Aorta (tissue), 5 donors: Measurements from ENCODE around the gene KSR2. TPM values are rescaled to one million over a fixed set of nuclear protein-coding genes. Genes with fewer than 3 reads are reported as not detected.

Experiments
- ATAC-seq: fragments of 200-7000 bp; cut with Tn5 transposase; one replicate; pipeline ENCODE4 v1.9.1; 2022; ENCODE audit warnings: moderate library complexity; ENCODE audit not compliant: low FRiP score
- DNase-seq, 2 donors: peaks; one replicate each; pipeline ENCODE4 v3.0.0-alpha.2; 2020
- H3K27ac ChIP-seq, 2 donors: one replicate each; pipeline ENCODE4 v1.5.1; 2013; ENCODE audit warnings: low read length in 2 of 2, mild to moderate bottlenecking in 2 of 2, moderate library complexity in 2 of 2, control low read depth in 1 of 2, inconsistent platforms in 1 of 2, low read depth in 1 of 2
- H3K27me3 ChIP-seq, 2 donors: one replicate each; pipeline ENCODE4 v1.6.1; 2013; ENCODE audit warnings: control low read depth in 1 of 2, low read length in 1 of 2, mild to moderate bottlenecking in 1 of 2, moderate library complexity in 1 of 2; ENCODE audit not compliant: insufficient read depth in 2 of 2, control insufficient read depth in 1 of 2
- H3K36me3 ChIP-seq, 2 donors: one replicate each; pipeline ENCODE4 v1.6.1; 2013; ENCODE audit warnings: control low read depth in 1 of 2, low read length in 1 of 2, mild to moderate bottlenecking in 1 of 2; ENCODE audit not compliant: insufficient read depth in 2 of 2, control insufficient read depth in 1 of 2
- H3K4me1 ChIP-seq, 2 donors: one replicate each; pipeline ENCODE4 v1.6.1; 2013; ENCODE audit warnings: low read length in 2 of 2, control low read depth in 1 of 2, mild to moderate bottlenecking in 1 of 2, moderate library complexity in 1 of 2; ENCODE audit not compliant: insufficient read depth in 2 of 2, control insufficient read depth in 1 of 2
- H3K4me3 ChIP-seq, 2 donors: one replicate each; pipeline ENCODE4 v1.5.1; 2013; ENCODE audit warnings: low read length in 2 of 2, control low read depth in 1 of 2, mild to moderate bottlenecking in 1 of 2
- H3K9me3 ChIP-seq: one replicate; pipeline ENCODE4 v1.6.1; 2013; ENCODE audit warnings: mild to moderate bottlenecking, low read length; ENCODE audit not compliant: control insufficient read depth
- WGBS, 2 donors: extraction: QIAGEN DNeasy Blood & Tissue Kit; methylation state at CpG; one replicate each; pipeline ENCODE4 v1.1.7; 2013; 5-methylcytosine and 5-hydroxymethylcytosine counted together
- intact Hi-C, 2 donors: fragments of 100-400 bp; cut with DNase I; formaldehyde crosslinking; loops; one replicate each; pipeline versions ENCODE4 v1.14.2 to v1.15.0; 2022
- polyA plus RNA-seq, 2 donors: library from polyadenylated mRNA; stranded (reverse); fragments of 200-250 nt; gene quantifications; one replicate each; pipeline ENCODE4 v1.2.3, GENCODE V29; 2013
- total RNA-seq, 2 donors: library from RNA; stranded (reverse); fragmentation: NEBNext Ultra II Directional; extraction: Animal tissue kit (Norgen Biotek cat#: 25700); gene quantifications; one replicate each; pipeline ENCODE4 v1.2.1, GENCODE V29; 2021
- donor health status: healthy with polysubstance abuse.
- donor health status: Bipolar disorder and iron deficiency.
- donor health status: DM: no; HTN: no; CAD: no.
- donor health status: DM: no; HTN: no; CAD: no.
- donor health status: DM: yes; HTN: yes; CAD: no.

Gene KSR2
- total and polyA plus RNA-seq, 4 donors, result not detected

GRCh38 chr12:117438809-117439208 lies 530.0 kb downstream of the KSR2 start:
- no peak for ATAC-seq
- intact Hi-C loops, result no loop called here
- no peak for DNase-seq

DNA sequence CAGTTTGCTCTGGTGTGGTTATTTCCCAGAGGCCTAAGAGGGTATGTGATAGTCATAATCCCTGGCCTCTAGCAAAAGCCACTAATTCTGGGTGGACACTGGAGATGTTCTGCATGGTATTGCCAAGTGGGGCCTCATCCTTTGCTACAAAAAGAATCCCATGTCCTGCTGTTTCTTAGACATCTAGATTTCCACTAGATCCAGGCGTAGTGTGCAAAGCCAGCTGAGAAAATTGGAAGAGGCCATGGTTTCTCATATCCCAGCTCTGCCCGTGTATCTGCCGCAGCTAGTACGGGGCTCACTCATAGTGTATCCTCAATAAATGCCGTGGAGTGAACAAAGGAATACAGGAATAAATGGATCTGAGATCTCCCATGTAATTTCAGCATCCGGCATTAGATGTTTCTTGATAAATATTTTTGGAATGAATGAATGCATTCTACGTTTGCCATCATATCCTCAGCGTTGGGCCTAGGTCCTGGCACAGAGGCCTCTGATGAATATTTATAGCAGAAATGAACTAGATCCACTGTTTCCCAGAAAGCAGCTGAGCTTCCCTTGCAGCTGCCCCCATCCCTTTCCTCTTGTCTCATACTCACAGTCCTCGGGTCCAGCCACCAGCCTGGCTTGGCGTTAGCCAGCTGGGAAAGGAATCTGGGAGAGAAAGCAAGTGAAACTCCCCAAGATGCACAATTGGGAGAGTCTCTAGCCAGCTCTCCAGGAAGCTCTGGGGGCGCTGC lies 531.1 kb downstream of the KSR2 start:
- H3K9me3 ChIP-seq, result no peaks in the 10 kb centered on the region
- no peaks in the 10 kb centered on the region for H3K36me3 ChIP-seq
- WGBS, 2 donors, result 64 to 66% methylated on average over 11 of the region's 11 CpGs
- H3K27ac ChIP-seq, result no peak overlapping the region
- intact Hi-C loops, result no loop called here
- DNase-seq (no peak), ATAC-seq (no peak)
- H3K4me1 ChIP-seq, result no peaks in the 10 kb centered on the region
- no peaks in the 10 kb centered on the region for H3K27me3 ChIP-seq
- no peak overlapping the region for H3K4me3 ChIP-seq

More at GRCh38 chr12:117438809-117439208, 530.0 kb downstream of the KSR2 start:
- no peaks in the 10 kb centered on the region for H3K27me3 ChIP-seq
- no peaks in the 10 kb centered on the region for H3K36me3 ChIP-seq
- H3K4me1 ChIP-seq, result no peaks in the 10 kb centered on the region
- no peak overlapping the region for H3K4me3 ChIP-seq
- no peak overlapping the region for H3K27ac ChIP-seq
- 74 to 78% methylated on average over 6 of the region's 6 CpGs for WGBS, 2 donors
- no peaks in the 10 kb centered on the region for H3K9me3 ChIP-seq

DNA sequence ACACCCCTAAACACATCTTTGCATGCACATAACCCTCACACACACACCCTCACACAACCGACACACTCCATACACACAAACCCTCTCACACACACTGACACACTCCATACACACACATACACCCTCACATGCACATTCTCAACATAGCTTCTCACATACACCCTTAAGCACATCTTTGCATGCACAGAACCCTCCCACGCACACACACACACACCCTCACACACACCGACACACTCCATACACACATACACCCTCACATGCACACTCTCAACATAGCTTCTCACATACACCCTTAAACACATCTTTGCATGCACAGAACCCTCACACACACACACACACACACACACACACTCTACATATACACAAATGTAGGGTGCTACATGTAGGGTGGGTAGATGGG lies 534.9 kb downstream of the KSR2 start:
- no peak for DNase-seq
- Histone ChIP-seq H3K4me1 (no peaks in the 10 kb centered on the region), H3K27me3 (no peaks in the 10 kb centered on the region), H3K9me3 (no peaks in the 10 kb centered on the region), H3K27ac (no peak overlapping the region), H3K4me3 (no peak overlapping the region), H3K36me3 (no peaks in the 10 kb centered on the region)
- intact Hi-C loops, result no loop called here
- WGBS, 2 donors, result 82 to 87% methylated on average over 3 of the region's 3 CpGs
- no peak for ATAC-seq

- no peak overlapping the region for H3K4me3 ChIP-seq
- DNase-seq (no peak), ATAC-seq (no peak)
- no peaks in the 10 kb centered on the region for H3K27me3 ChIP-seq
- no peak overlapping the region for H3K27ac ChIP-seq
- intact Hi-C loops, result no loop called here
- 69 to 71% methylated on average over 6 of the region's 6 CpGs for WGBS, 2 donors
- no peaks in the 10 kb centered on the region for H3K4me1 ChIP-seq
- H3K36me3 ChIP-seq, result no peaks in the 10 kb centered on the region
- H3K9me3 ChIP-seq, result no peaks in the 10 kb centered on the region
Measured at GRCh38 chr12:117430246-117430645, 538.5 kb downstream of the KSR2 start.

GRCh38 chr12:117427211-117427610 lies 541.6 kb downstream of the KSR2 start:
- Histone ChIP-seq H3K27ac (no peak overlapping the region), H3K4me1 (no peaks in the 10 kb centered on the region), H3K36me3 (no peaks in the 10 kb centered on the region), H3K27me3 (no peaks in the 10 kb centered on the region), H3K9me3 (no peaks in the 10 kb centered on the region), H3K4me3 (no peak overlapping the region)
- no peak for ATAC-seq
- WGBS, 2 donors, result 70 to 73% methylated on average over 3 of the region's 3 CpGs
- intact Hi-C loops, result no loop called here
- DNase-seq, result no peak

DNA sequence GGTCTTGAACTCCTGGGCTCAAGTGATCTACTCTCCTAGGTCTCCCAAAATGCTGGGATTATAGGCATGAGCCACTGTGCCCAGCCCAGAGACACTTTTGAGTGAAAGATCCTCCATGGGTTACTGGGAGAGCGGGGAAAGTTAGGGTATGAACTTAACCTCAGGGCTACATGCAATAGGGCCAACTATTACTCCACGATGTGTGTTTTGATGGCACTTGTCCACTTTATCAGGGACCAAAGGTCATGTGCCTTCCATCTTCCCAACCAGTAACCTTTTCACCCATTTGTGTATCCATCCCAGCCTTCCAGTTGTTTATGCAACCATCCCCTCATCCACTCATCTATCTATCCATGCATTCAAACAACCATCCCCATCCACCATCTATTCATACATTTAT lies 546.8 kb downstream of the KSR2 start:
- intact Hi-C loops, result no loop called here
- Histone ChIP-seq H3K27ac (no peak overlapping the region), H3K4me3 (no peak overlapping the region), H3K36me3 (no peaks in the 10 kb centered on the region), H3K4me1 (no peaks in the 10 kb centered on the region), H3K9me3 (no peaks in the 10 kb centered on the region), H3K27me3 (no peaks in the 10 kb centered on the region)
- no peak for DNase-seq
- no peak for ATAC-seq
- 72 to 82% methylated on average over 2 of the region's 2 CpGs for WGBS, 2 donors

DNA sequence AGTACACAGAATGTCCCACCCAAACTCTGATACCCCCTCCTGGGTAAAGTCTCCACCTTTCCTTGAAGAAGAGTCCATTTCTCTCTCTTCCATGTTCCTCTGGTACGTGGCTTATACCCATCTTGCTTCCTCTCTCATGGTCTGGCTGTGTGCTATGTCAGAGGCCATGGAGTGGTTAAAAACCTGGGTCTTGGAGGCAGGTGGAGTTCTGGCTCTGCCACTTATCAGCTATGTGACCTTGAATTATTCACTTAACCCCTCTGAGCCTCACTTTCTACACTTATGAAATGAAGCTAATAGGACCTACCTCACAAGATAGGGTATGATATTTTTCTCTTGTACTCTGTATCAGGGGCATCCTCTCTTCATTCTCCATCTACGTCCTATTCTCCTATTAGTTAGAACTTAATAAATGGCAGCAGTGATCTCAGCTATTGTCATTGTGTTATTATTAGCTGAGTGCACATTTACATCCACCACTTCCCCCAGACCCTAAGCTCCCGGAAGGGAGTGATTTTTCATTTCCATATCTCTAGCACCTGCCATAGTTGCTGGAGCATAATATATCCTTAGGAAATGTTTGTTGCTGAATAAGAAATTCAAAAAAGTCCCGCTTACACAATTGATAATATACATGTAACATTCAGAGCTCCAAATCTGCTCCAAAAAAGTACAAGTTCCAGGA lies 547.6 kb downstream of the KSR2 start:
- Histone ChIP-seq H3K4me1 (no peaks in the 10 kb centered on the region), H3K27me3 (no peaks in the 10 kb centered on the region), H3K9me3 (no peaks in the 10 kb centered on the region), H3K36me3 (no peaks in the 10 kb centered on the region), H3K4me3 (no peak overlapping the region), H3K27ac (no peak overlapping the region)
- DNase-seq (no peak), ATAC-seq (no peak)
- WGBS, 2 donors, result 45 to 46% methylated on average over 4 of the region's 4 CpGs
- intact Hi-C loops, result no loop called here

GRCh38 chr12:117417004-117417403 lies 551.8 kb downstream of the KSR2 start:
- DNase-seq (no peak), ATAC-seq (no peak)
- no peak overlapping the region for H3K4me3 ChIP-seq
- H3K9me3 ChIP-seq, result no peaks in the 10 kb centered on the region
- WGBS, 2 donors, result 17 to 44% methylated on average over 1 of the region's 1 CpG
- no peak overlapping the region for H3K27ac ChIP-seq
- no peaks in the 10 kb centered on the region for H3K36me3 ChIP-seq
- no peaks in the 10 kb centered on the region for H3K4me1 ChIP-seq
- no peaks in the 10 kb centered on the region for H3K27me3 ChIP-seq
- intact Hi-C loops, result no loop called here
